ENCODE results near the gene PIGQ.

- TF ChIP-seq CTCF (IDR thresholded peaks at IDR 0.05; ENCODE audit: low read depth, low read length), result peak; percentile 21; the same call in 1 of the 2 replicates
- TF ChIP-seq EZH2phosphoT487 (IDR thresholded peaks at IDR 0.05; ENCODE audit: low read depth), result no peak
Measured at GRCh38 chr16:610513-611381, 41.0 kb downstream of the PIGQ start.
